Measurements from ENCODE around the gene ITIH5. TPM values are rescaled to one million over a fixed set of nuclear protein-coding genes. Genes with fewer than 3 reads are reported as not detected.

Gene ITIH5
- total RNA-seq, 1 donor from 2014 or later, result not detected

- H3K36me3 Mint-ChIP-seq (ENCODE audit: low read depth), result no peaks in the 10 kb centered on the region
- intact Hi-C loops (cut with micrococcal nuclease), result no loop called here
- ChIA-PET CTCF (interaction anchor here (0.6 kb wide), 1 partner anchor 337 kb away, joined by 3 read pairs; no protein-coding TSS in a partner anchor), POLR2A (no interaction called here)
- H3K9me3 Mint-ChIP-seq, result no peaks in the 10 kb centered on the region
- no peak overlapping the region for H3K4me3 Mint-ChIP-seq
- TF ChIP-seq CTCF (IDR thresholded peaks at IDR 0.05), result no peak
- H3K4me1 Mint-ChIP-seq, result peaks cover 11% of the 10 kb centered on the region
- no peak for ATAC-seq (ENCODE audit: low read depth)
- no peak overlapping the region for H3K27ac Mint-ChIP-seq
- H3K27me3 Mint-ChIP-seq, result no peaks in the 10 kb centered on the region
- no peak for DNase-seq
Measured at GRCh38 chr10:7518693-7519092, 148.1 kb downstream of the ITIH5 start.

- DNase-seq (no peak), ATAC-seq (ENCODE audit: low read depth) (no peak)
- peaks cover 2% of the 10 kb centered on the region for H3K36me3 Mint-ChIP-seq (ENCODE audit: low read depth)
- H3K27ac Mint-ChIP-seq, result no peak overlapping the region
- intact Hi-C loops (cut with micrococcal nuclease), result no loop called here
- no peaks in the 10 kb centered on the region for H3K27me3 Mint-ChIP-seq
- ChIA-PET POLR2A (no interaction called here), CTCF (interaction anchor here (2.1 kb wide), 1 partner anchor 10 kb away, joined by 11 read pairs; no protein-coding TSS in a partner anchor)
- H3K9me3 Mint-ChIP-seq, result peaks cover 7% of the 10 kb centered on the region
- no peak overlapping the region for H3K4me3 Mint-ChIP-seq
- peaks cover 3% of the 10 kb centered on the region for H3K4me1 Mint-ChIP-seq
- no peak for TF ChIP-seq CTCF (IDR thresholded peaks at IDR 0.05)
Measured at GRCh38 chr10:7515439-7515838, 151.3 kb downstream of the ITIH5 start.

GRCh38 chr10:7513936-7514335 lies 152.8 kb downstream of the ITIH5 start:
- POLR2A ChIA-PET, result no interaction called here
- intact Hi-C loops (cut with micrococcal nuclease), result no loop called here
- Mint-ChIP-seq H3K27me3 (no peaks in the 10 kb centered on the region), H3K36me3 (ENCODE audit: low read depth) (peaks cover 2% of the 10 kb centered on the region), H3K4me1 (peaks cover 2% of the 10 kb centered on the region), H3K4me3 (no peak overlapping the region), H3K27ac (no peak overlapping the region), H3K9me3 (peaks cover 18% of the 10 kb centered on the region)
- ATAC-seq (ENCODE audit: low read depth) (no peak), DNase-seq (no peak)
- CTCF ChIA-PET, result interaction anchor here (1.0 kb wide), 1 partner anchor 12 kb away, joined by 3 read pairs; no protein-coding TSS in a partner anchor
- TF ChIP-seq CTCF (IDR thresholded peaks at IDR 0.05), result no peak

- Mint-ChIP-seq H3K4me3 (no peak overlapping the region), H3K9me3 (peaks cover 18% of the 10 kb centered on the region), H3K27ac (no peak overlapping the region), H3K4me1 (peaks cover 7% of the 10 kb centered on the region), H3K36me3 (ENCODE audit: low read depth) (peaks cover 2% of the 10 kb centered on the region), H3K27me3 (no peaks in the 10 kb centered on the region)
- POLR2A ChIA-PET, result no interaction called here
- DNase-seq (no peak), ATAC-seq (ENCODE audit: low read depth) (no peak)
- CTCF ChIA-PET, result interaction anchor here (1.0 kb wide), 1 partner anchor 12 kb away, joined by 3 read pairs; no protein-coding TSS in a partner anchor
- intact Hi-C loops (cut with micrococcal nuclease), result no loop called here
- no peak for TF ChIP-seq CTCF (IDR thresholded peaks at IDR 0.05)
Measured at GRCh38 chr10:7513455-7513854, 153.3 kb downstream of the ITIH5 start.

GRCh38 chr10:7512487-7512886 lies 154.3 kb downstream of the ITIH5 start:
- Mint-ChIP-seq H3K9me3 (peaks cover 18% of the 10 kb centered on the region), H3K4me3 (no peak overlapping the region), H3K4me1 (peaks cover 13% of the 10 kb centered on the region), H3K27ac (no peak overlapping the region), H3K27me3 (no peaks in the 10 kb centered on the region), H3K36me3 (ENCODE audit: low read depth) (peaks cover 2% of the 10 kb centered on the region)
- ChIA-PET POLR2A (no interaction called here), CTCF (interaction anchor here (1.2 kb wide), 1 partner anchor 13 kb away, joined by 4 read pairs; no protein-coding TSS in a partner anchor)
- DNase-seq (no peak), ATAC-seq (ENCODE audit: low read depth) (no peak)
- no peak for TF ChIP-seq CTCF (IDR thresholded peaks at IDR 0.05)
- intact Hi-C loops (cut with micrococcal nuclease), result no loop called here

All from activated B cell treated with CpG ODN at 0.5 μM for 24 hours (primary cell).